ENCODE results near the gene SORBS2.

SORBS2 gene

DNA sequence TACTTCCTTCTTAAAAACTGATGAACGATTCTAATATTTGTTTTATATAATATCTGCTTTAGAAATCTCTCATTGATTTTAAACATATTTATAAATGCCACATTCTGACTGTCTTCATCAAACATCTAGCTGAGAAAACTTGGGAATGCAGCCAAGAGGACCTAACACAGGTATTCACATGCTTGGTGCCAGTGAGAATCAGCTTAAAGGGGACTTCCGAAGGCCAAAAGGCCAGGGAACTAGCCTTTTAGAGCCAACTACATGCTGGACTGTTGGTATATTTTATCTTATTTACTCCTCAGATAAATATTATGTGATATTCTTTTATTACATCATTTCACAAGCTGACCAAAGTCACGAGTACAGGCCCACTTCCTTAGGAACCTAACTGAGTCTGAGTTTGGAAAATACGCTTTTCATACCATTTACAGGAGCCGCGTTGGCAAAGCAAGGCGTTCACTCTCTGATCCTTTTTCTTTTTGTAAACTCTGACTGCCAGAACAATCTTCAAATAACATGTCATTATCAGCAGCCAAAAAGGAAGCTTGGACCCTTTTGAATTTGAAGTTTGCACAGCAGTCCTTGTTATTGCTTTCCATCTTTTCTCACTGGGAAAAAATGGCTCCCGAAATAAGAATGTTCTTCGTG, 235.6 kb downstream of the SORBS2 start:
- no peak overlapping the region for H3K4me3 ChIP-seq (ENCODE audit: low read depth, low read length)
- no peak for DNase-seq (ENCODE audit: low read depth)
- TF ChIP-seq MYC (IDR thresholded peaks at IDR 0.05; ENCODE audit: low read depth, low read length) (no peak), POLR2A (IDR thresholded peaks at IDR 0.05; ENCODE audit: extremely low read depth, insufficient read length) (no peak)
- TF ChIP-seq, protein P1, sequence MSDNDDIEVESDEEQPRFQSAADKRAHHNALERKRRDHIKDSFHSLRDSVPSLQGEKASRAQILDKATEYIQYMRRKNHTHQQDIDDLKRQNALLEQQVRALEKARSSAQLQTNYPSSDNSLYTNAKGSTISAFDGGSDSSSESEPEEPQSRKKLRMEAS (IDR thresholded peaks at IDR 0.05; ENCODE audit: low read depth, low read length), result no peak
- TF ChIP-seq, protein P2, sequence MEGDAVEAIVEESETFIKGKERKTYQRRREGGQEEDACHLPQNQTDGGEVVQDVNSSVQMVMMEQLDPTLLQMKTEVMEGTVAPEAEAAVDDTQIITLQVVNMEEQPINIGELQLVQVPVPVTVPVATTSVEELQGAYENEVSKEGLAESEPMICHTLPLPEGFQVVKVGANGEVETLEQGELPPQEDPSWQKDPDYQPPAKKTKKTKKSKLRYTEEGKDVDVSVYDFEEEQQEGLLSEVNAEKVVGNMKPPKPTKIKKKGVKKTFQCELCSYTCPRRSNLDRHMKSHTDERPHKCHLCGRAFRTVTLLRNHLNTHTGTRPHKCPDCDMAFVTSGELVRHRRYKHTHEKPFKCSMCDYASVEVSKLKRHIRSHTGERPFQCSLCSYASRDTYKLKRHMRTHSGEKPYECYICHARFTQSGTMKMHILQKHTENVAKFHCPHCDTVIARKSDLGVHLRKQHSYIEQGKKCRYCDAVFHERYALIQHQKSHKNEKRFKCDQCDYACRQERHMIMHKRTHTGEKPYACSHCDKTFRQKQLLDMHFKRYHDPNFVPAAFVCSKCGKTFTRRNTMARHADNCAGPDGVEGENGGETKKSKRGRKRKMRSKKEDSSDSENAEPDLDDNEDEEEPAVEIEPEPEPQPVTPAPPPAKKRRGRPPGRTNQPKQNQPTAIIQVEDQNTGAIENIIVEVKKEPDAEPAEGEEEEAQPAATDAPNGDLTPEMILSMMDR (IDR thresholded peaks at IDR 0.05; ENCODE audit: low read depth, low read length), result no peak

DNA sequence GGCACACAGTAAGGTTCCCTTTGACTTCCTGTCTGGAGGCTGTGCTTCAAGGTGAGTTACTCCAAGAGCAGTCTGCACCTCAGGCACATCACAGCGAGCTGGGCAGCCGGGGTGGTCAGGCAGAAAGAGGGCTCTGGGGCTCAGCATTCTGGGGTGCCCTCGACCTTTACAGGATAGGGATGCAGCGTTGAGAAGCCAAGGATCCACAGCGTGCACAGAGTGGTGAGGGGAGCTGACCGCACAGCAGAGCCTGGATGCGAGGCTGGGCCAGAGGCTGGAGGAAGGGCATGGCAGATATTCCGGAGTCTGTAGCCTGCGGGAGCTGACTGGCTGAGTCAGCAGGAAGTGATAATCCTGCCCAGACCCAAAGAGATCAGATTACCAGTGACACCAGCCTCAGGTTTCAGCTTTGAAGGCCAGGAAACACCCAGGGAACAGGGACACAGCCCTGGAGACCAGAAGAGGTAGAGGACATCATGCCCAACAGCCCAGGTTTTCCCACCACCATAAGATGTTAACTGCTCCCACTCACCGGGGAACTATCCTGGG, 238.3 kb downstream of the SORBS2 start:
- no peak for DNase-seq (ENCODE audit: low read depth)
- no peak overlapping the region for H3K4me3 ChIP-seq (ENCODE audit: low read depth, low read length)

DNA sequence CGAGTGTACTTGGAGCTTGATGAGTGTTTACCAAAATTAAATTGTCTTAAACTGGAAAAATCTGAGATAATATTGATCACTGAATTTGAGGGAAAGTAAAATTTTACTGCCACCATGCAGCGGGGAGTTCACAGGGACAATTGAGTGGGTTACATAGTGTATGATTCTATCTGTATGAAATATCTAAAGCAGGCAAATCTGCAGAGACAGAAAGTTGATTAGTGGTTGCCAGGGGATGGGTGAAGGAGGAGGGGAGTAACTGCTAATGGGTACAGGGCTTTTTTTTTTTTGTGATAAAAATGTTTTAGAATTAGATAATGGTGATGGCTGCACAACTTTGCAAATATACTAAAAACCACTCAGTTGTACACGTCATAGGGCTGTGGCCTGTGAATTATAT, 241.3 kb downstream of the SORBS2 start:
- TF ChIP-seq MYC (IDR thresholded peaks at IDR 0.05; ENCODE audit: low read depth, low read length) (no peak), POLR2A (IDR thresholded peaks at IDR 0.05; ENCODE audit: extremely low read depth, insufficient read length) (no peak)
- TF ChIP-seq, protein P1 (IDR thresholded peaks at IDR 0.05; ENCODE audit: low read depth, low read length), result no peak
- TF ChIP-seq, protein P2 (IDR thresholded peaks at IDR 0.05; ENCODE audit: low read depth, low read length), result no peak
- no peak overlapping the region for H3K4me3 ChIP-seq (ENCODE audit: low read depth, low read length)
- DNase-seq (ENCODE audit: low read depth), result no peak

More for the DNA sequence above, 238.3 kb downstream of the SORBS2 start:
- no peak for TF ChIP-seq MYC (IDR thresholded peaks at IDR 0.05; ENCODE audit: low read depth, low read length)
- TF ChIP-seq, protein P1 (IDR thresholded peaks at IDR 0.05; ENCODE audit: low read depth, low read length), result no peak
- TF ChIP-seq POLR2A (IDR thresholded peaks at IDR 0.05; ENCODE audit: extremely low read depth, insufficient read length), result no peak
- TF ChIP-seq, protein P2 (IDR thresholded peaks at IDR 0.05; ENCODE audit: low read depth, low read length), result no peak

- no peak for DNase-seq (ENCODE audit: low read depth)
- no peak for TF ChIP-seq POLR2A (IDR thresholded peaks at IDR 0.05; ENCODE audit: extremely low read depth, insufficient read length)
- TF ChIP-seq, protein P2 (IDR thresholded peaks at IDR 0.05; ENCODE audit: low read depth, low read length), result no peak
- TF ChIP-seq, protein P1 (IDR thresholded peaks at IDR 0.05; ENCODE audit: low read depth, low read length), result no peak
- TF ChIP-seq MYC (IDR thresholded peaks at IDR 0.05; ENCODE audit: low read depth, low read length), result no peak
- H3K4me3 ChIP-seq (ENCODE audit: low read depth, low read length), result no peak overlapping the region
Measured at GRCh38 chr4:185567381-185568376, 244.3 kb downstream of the SORBS2 start.

DNA sequence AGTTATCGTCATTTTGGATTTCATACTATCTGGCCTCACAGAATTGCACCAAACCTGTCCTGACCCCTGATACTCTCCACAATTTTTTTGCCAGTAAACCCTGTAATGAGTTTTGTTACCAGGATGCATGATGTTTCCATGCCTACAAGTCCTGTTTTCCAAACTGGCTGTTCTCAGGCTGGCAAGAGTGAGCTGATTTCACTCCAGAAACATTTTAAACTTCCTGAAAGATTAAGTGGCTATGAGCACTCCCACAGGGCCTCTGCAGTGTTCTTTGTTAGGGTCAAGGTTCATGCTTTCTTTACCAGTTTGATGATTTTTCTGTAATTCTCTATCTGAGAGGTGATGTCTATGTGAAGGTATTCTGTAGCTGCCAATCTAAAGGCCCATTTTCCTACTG, 245.0 kb downstream of the SORBS2 start:
- TF ChIP-seq, protein P2 (IDR thresholded peaks at IDR 0.05; ENCODE audit: low read depth, low read length), result no peak
- TF ChIP-seq MYC (IDR thresholded peaks at IDR 0.05; ENCODE audit: low read depth, low read length) (no peak), POLR2A (IDR thresholded peaks at IDR 0.05; ENCODE audit: extremely low read depth, insufficient read length) (no peak)
- TF ChIP-seq, protein P1 (IDR thresholded peaks at IDR 0.05; ENCODE audit: low read depth, low read length), result no peak
- DNase-seq (ENCODE audit: low read depth), result no peak
- no peak overlapping the region for H3K4me3 ChIP-seq (ENCODE audit: low read depth, low read length)

Measured in NB4 (cell line).